ENCODE results near the gene DPY30.
"Not testable (repeated sequence)": the region's sequence is repeated elsewhere in the genome, so short reads cannot be mapped to it uniquely, and the experiment has no call there.

Gene DPY30

GRCh38 chr2:32039447-32040219 lies at the start of gene DPY30:
DPY30 (minus strand) TSS chr2:32039805; CDS start chr2:32039456, 349 bp downstream.
- DNase-seq = peak; percentile 93

DNA sequence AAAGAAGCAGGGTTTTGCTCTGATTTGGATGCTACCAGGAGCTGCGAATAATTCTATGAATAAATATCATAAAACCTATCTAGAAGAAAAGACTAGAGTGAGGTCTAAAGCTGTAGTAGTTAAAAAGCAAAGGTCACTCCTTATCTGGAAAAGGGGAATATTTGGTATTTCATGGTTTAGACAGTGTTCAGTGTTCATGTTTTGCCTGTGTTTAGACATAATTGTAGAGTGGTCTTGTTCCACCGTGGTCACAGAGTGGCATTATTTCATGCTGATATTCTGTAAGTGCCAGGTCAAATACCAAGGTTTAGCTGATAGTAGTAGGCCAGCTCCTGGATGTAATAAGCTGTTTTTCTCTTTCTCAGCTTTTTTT lies 34.5 kb upstream of the DPY30 start:
- DNase-seq = no peak

GRCh38 chr2:32067549-32067948 lies 27.9 kb upstream of the DPY30 start:
- no peak for DNase-seq

DNA sequence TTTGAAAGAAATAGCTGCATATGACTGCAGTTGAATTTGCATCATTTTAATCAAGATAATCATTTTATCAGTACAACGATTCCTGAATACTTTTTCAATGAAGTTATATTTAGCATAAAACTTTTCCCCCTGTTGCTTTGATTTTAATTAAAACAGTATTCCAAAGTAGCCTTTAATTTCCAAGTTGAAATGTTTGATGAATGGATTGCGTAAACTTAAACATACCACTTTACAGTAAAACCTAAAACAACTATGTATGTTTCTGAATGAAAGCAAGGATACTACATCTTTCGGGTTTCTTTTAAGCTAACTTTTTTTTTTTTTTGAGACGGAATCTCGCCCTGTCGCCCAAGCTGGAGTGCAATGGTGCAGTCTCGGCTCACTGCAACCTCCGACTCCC lies 25.1 kb upstream of the DPY30 start:
- DNase-seq = no peak

GRCh38 chr2:32064021-32064601 lies 24.5 kb upstream of the DPY30 start:
- peak; percentile 6 for DNase-seq

DNA sequence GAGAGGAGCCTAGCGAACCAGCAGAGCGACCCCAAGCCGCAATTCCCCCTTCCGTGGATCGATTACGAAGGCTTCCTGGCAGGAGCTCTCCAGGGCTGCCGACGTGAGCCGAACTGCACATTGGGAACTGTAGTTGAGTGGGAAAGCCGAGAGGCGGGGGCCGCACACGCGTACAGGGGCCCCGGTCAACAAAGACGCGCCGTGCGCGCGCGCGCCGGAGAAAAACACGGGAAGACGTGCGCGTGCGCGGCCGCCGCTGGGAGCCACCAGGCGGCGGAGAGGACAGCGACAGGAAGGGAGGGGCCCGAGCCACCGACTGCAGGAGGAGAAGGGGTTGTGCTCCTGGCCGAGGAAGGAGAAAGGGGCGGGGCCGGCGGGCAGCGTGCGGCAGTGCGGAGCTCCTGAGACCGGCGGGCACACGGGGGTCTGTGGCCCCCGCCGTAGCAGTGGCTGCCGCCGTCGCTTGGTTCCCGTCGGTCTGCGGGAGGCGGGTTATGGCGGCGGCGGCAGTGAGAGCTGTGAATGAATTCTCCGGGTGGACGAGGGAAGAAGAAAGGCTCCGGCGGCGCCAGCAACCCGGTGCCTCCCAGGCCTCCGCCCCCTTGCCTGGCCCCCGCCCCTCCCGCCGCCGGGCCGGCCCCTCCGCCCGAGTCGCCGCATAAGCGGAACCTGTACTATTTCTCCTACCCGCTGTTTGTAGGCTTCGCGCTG lies 23.9 kb upstream of the DPY30 start, which contains the start of gene SPAST:
Gene SPAST, plus strand, starts transcription at position 247 of the 711 bp plus-strand sequence. Its CDS starts 276 bp downstream, at position 523.
- peak; percentile 96 for DNase-seq

GRCh38 chr2:32061973-32062861 lies 22.6 kb upstream of the DPY30 start:
- peak; percentile 28 for DNase-seq

DNA sequence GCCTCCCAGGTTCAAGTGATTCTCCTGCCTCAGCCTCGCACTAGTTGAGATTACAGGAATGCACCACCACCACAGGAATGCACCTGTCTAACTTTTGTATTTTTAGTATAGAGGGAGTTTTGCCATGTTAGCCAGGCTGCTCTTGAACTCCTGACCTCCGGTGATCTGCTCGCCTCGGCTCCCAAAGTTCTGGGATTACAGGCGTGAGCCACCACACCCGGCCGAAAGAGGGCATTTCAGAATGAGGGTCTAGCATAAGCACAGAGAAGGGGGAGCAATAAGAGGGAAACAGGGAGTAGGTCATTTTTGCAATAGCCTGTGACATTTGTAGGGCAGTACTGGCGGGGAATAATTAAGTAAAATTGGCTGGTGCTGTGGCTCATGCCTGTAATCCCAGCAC lies 21.8 kb upstream of the DPY30 start:
- DNase-seq = no peak

DNA sequence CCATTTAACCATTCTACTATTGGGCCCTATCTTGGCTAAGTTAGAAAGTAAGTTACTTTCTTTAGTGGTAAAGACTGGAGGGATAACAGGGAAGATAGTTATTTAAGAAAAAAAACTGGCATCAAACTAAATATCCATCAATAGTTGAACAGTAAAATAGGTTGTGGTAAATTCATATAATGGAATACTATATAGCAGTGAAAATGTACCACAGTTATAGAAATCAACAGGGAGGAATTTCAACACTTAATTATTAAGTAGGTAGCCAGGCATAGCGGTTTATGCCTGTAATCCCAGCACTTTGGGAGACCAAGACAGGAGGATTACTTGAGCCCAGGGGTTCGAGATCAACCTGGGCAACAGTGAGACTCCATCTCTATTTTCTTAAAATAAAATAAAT lies 20.7 kb upstream of the DPY30 start:
- no peak for DNase-seq

- DNase-seq = peak; percentile 67
Observed at GRCh38 chr2:32058130-32058529, 18.5 kb upstream of the DPY30 start.

DNA sequence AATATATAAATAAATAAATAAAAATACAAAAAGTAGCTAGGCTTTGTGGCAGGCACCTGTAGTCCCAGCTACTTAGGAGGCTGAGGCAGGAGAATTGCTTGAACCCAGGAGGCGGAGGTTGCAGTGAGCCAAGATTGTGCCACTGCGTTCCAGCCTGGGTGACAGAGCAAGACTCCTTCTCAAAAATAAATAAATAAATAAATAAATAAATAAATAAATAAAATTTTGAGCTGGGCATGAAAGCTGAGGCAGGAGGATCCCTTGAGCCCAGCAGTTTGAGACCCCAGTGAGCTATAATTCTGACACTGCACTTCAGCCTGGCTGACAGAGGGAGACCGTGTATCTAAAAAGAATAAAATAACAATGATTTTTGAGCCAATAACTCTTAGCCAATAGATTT lies 15.0 kb upstream of the DPY30 start:
- DNase-seq = not testable (repeated sequence)

- DNase-seq = no peak
Observed at GRCh38 chr2:32051836-32052439, 12.3 kb upstream of the DPY30 start.

GRCh38 chr2:32043561-32043960 lies 4.0 kb upstream of the DPY30 start:
- no peak for DNase-seq

GRCh38 chr2:32034198-32034887 lies 5.3 kb downstream of the DPY30 start:
- peak; percentile 18 for DNase-seq

DNA sequence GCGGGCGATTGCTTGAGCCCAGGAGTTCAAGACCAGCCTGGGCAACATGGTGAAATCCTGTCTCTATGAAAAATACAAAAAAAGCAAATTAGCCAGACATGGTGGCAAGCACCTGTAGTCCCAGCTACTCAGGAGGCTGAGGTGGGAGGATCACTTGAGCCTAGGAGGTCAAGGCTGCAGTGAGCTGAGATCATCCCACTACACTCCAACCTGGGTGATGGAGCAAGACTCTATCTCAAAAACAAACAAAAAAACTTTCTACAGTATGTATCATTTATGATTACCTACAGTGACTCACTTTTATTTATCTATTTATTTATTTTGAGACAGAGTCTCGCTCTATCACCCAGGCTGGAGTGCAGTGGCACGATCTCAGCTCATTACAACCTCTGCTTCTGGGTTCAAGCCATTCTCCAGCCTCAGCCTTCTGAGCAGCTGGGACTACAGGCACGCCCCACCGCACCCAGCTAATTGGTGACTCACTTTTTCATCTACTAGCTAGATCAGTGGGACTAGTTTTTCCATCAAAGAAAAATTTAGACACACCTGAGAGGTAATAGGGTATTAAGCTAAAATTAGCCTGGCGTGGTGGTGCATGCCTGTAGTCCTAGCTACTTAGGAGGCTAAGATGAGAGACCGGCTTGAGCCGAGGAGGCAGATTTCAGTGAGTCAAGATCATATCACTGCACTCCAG lies 20.7 kb downstream of the DPY30 start:
- not testable (repeated sequence) for DNase-seq

DNA sequence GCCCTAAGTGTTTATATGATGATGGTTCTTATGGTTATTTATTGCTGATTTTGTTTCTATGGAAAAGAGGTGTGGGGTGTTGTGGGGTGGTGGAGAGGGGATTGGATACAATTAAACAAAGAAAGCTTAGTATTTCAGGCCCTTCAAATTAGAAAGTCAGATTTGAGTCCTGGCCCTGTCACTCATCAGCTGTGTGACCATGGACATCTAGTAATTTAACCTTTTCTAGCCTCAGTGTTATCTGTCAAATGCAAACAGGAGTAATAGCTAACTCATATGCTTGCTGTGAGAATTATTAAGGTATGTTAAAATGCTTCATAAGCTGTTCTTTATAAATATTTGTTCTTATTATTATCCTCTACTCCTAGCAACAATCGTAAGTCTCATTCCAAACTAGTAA lies 26.7 kb downstream of the DPY30 start:
- no peak for DNase-seq

GRCh38 chr2:32011485-32011960 lies 28.1 kb downstream of the DPY30 start:
- no peak for DNase-seq

- DNase-seq = peak; percentile 94
Observed at GRCh38 chr2:32010670-32011484, 28.7 kb downstream of the DPY30 start, which contains the start of gene MEMO1. MEMO1 (minus strand) TSS chr2:32011008; CDS start chr2:32010247, 761 bp downstream.

DNA sequence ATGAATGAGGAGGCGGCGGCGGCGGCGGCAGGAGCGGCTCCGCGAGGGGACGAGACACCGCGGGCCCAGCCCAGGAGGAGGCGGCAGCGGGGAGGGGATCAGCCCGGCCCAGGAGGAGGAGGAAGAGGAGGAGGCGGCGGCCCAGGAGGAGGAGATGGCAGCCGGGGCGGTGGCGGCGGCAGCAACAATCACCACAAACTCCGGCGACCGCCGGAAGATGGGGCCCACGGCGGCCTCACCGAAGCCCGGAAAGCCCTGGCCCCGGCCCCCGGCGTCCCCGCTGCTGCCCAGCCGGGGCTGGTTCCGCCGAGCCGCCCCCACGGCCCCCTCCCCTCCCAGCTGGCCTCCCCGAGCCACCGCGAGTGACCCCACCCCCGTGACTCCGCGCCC lies 29.3 kb downstream of the DPY30 start:
- DNase-seq = peak; percentile 66
